Fibroblast of peridontal ligament (primary cell): ENCODE data around the gene LRRFIP1.
"Not testable (repeated sequence)": the region's sequence is repeated elsewhere in the genome, so short reads cannot be mapped to it uniquely, and the experiment has no call there.

ENCODE experiments used
- DNase-seq: peaks from one replicate; pipeline ENCODE4 v3.0.0-alpha.2; 2010; ENCODE audit errors: extremely low read depth

Gene LRRFIP1

GRCh38 chr2:237627441-237628246 lies at the start of gene LRRFIP1:
Gene LRRFIP1 (plus strand): TSS chr2:237627587. CDS start chr2:237627645, 58 bp downstream.
- DNase-seq = no peak

- no peak for DNase-seq
These were observed 49.2 kb upstream of the LRRFIP1 start for GRCh38 chr2:237577956-237578870.

GRCh38 chr2:237581326-237581725 lies 46.1 kb upstream of the LRRFIP1 start:
- DNase-seq = no peak

GRCh38 chr2:237581751-237582746 lies 45.3 kb upstream of the LRRFIP1 start:
- peak; percentile 72 for DNase-seq

- DNase-seq = no peak
These were observed 43.7 kb upstream of the LRRFIP1 start for GRCh38 chr2:237583385-237584295.

GRCh38 chr2:237585590-237586221 lies 41.7 kb upstream of the LRRFIP1 start:
- DNase-seq = no peak

GRCh38 chr2:237588044-237588696 lies 39.2 kb upstream of the LRRFIP1 start:
- no peak for DNase-seq

GRCh38 chr2:237590272-237591140 lies 36.9 kb upstream of the LRRFIP1 start, which contains the start of gene RAB17:
Gene RAB17 (minus strand): TSS chr2:237590734. CDS start chr2:237586154, 4,580 bp downstream.
- peak; percentile 38 for DNase-seq

GRCh38 chr2:237591141-237591881 lies 36.1 kb upstream of the LRRFIP1 start:
- no peak for DNase-seq

GRCh38 chr2:237592425-237592980 lies 34.9 kb upstream of the LRRFIP1 start:
- DNase-seq = no peak

- no peak for DNase-seq
These were observed 34.4 kb upstream of the LRRFIP1 start for GRCh38 chr2:237593036-237593435.

GRCh38 chr2:237593596-237594320 lies 33.6 kb upstream of the LRRFIP1 start:
- no peak for DNase-seq

- DNase-seq = peak; percentile 35
These were observed 32.9 kb upstream of the LRRFIP1 start for GRCh38 chr2:237594514-237594871.

- not testable (repeated sequence) for DNase-seq
These were observed 31.4 kb upstream of the LRRFIP1 start for GRCh38 chr2:237595829-237596519.

GRCh38 chr2:237596520-237597195 lies 30.7 kb upstream of the LRRFIP1 start:
- no peak for DNase-seq
